DOHH2 (cell line): ENCODE results near the gene GRIN2A.

Experiments
- CTCF ChIP-seq: fragments of 200-600 bp; sonication (generic); IDR thresholded peaks from one replicate; pipeline ENCODE4 v1.5.1; 2014; ENCODE audit warnings: antibody characterized with exemption, mild to moderate bottlenecking, low read depth, low read length; ENCODE audit not compliant: poor library complexity, severe bottlenecking
- EZH2phosphoT487 ChIP-seq: fragments of 200-600 bp; sonication (generic); IDR thresholded peaks from 2 replicates; pipeline ENCODE4 v1.6.1; 2017; ENCODE audit warnings: borderline replicate concordance, mild to moderate bottlenecking, antibody characterized with exemption, low read length, moderate library complexity, mixed read lengths

- TF ChIP-seq CTCF (no peak), EZH2phosphoT487 (no peak)
These were observed 88.7 kb downstream of the GRIN2A start for GRCh38 chr16:10093576-10093975.
